GM19023 (cell line): ENCODE results near the gene RBPJ.

ENCODE experiments used
- ATAC-seq: cut with Tn5 transposase; IDR thresholded peaks from one replicate; pipeline ENCODE4 v1.9.1; 2021; ENCODE audit warnings: mild to moderate bottlenecking, moderate library complexity; ENCODE audit not compliant: unreplicated experiment

Gene RBPJ

GRCh38 chr4:26482508-26483462, 162.0 kb downstream of the RBPJ start:
- no peak for ATAC-seq

GRCh38 chr4:26484032-26484515, 163.3 kb downstream of the RBPJ start:
- ATAC-seq = no peak

GRCh38 chr4:26484516-26484915, 163.7 kb downstream of the RBPJ start:
- no peak for ATAC-seq
